Smooth muscle cell (in vitro differentiated cells): ENCODE results near the gene TMEM167B. TPM values are rescaled to one million over a fixed set of nuclear protein-coding genes. Genes with fewer than 3 reads are reported as not detected.

Experiments used
- DNase-seq: peaks from one replicate; lab custom pipeline; 2025; ENCODE audit not compliant: unreplicated experiment; lab: John Stamatoyannopoulos, UW
- H2AFZ ChIP-seq: fragments of 200-600 bp; sonication (generic); 2 replicates; pipeline ENCODE4 v1.6.0; 2016; ENCODE audit warnings: antibody characterized with exemption, low read depth, mild to moderate bottlenecking
- H3F3A ChIP-seq: fragments of 200-600 bp; sonication (generic); 2 replicates; pipeline ENCODE4 v1.6.0; 2017; ENCODE audit warnings: antibody characterized with exemption, low read depth
- H3K27ac ChIP-seq: fragments of 200-600 bp; sonication (generic); 2 replicates; pipeline ENCODE4 v1.5.1; 2016; ENCODE audit warnings: low read depth, mild to moderate bottlenecking
- H3K27me3 ChIP-seq: fragments of 200-600 bp; sonication (generic); 2 replicates; pipeline ENCODE4 v1.6.1; 2016; ENCODE audit warnings: low read depth, mild to moderate bottlenecking
- H3K36me3 ChIP-seq: fragments of 200-600 bp; sonication (generic); 2 replicates; pipeline ENCODE4 v1.5.1; 2016; ENCODE audit warnings: low read depth
- H3K4me1 ChIP-seq: fragments of 200-600 bp; sonication (generic); 2 replicates; pipeline ENCODE4 v1.5.1; 2016; ENCODE audit warnings: low read depth
- H3K4me2 ChIP-seq: fragments of 200-600 bp; sonication (generic); 2 replicates; pipeline ENCODE4 v1.6.0; 2016; ENCODE audit warnings: mild to moderate bottlenecking
- H3K4me3 ChIP-seq: fragments of 200-600 bp; sonication (generic); 2 replicates; pipeline ENCODE4 v1.5.1; 2016; ENCODE audit warnings: mild to moderate bottlenecking
- H3K79me2 ChIP-seq: fragments of 200-600 bp; sonication (generic); 2 replicates; pipeline ENCODE4 v1.6.0; 2016; ENCODE audit warnings: low read depth, mild to moderate bottlenecking
- H3K9ac ChIP-seq: fragments of 200-600 bp; sonication (generic); 2 replicates; pipeline ENCODE4 v1.6.0; 2016; ENCODE audit warnings: low read depth
- H3K9me3 ChIP-seq: fragments of 200-600 bp; sonication (generic); replicated peaks from 2 replicates; pipeline ENCODE4 v1.5.1; 2016; ENCODE audit warnings: low read depth
- H4K20me1 ChIP-seq: fragments of 200-600 bp; sonication (generic); 2 replicates; pipeline ENCODE4 v1.6.0; 2016; ENCODE audit warnings: low read depth
- CTCF ChIP-seq: fragments of 200-600 bp; sonication (generic); IDR thresholded peaks from 2 replicates; pipeline ENCODE4 v1.5.1; 2017; ENCODE audit warnings: borderline replicate concordance, mild to moderate bottlenecking, antibody characterized with exemption; ENCODE audit not compliant: insufficient read depth, poor library complexity, severe bottlenecking
- WGBS: methylation state at CpG from one replicate; pipeline ENCODE4 v1.1.7; 2016; ENCODE audit warnings: low lambda C conversion rate; 5-methylcytosine and 5-hydroxymethylcytosine counted together
- polyA plus RNA-seq: library from polyadenylated mRNA; unstranded; fragments of >200 nt; fragmentation: Nextera tagmentation; extraction: Ambion mirVana; gene quantifications from 2 replicates; pipeline ENCODE4 v1.2.1, GENCODE V29; 2016
- total RNA-seq: library from RNA; depleted of rRNA; stranded (reverse); fragments of >200 nt; gene quantifications from 2 replicates; pipeline ENCODE4 v1.2.3, GENCODE V29; 2014

The TMEM167B gene
- total and polyA plus RNA-seq, 2 experiments from 2014 or later: 24.2 to 31.6 TPM

- 8% methylated on average over 11 of the region's 12 CpGs for WGBS
- Histone ChIP-seq H3K36me3 (no peaks in the 10 kb centered on the region), H3K9ac (no peak overlapping the region), H4K20me1 (no peaks in the 10 kb centered on the region), H2AFZ (no peak overlapping the region), H3K4me1 (no peaks in the 10 kb centered on the region), H3F3A (no peaks in the 10 kb centered on the region), H3K27ac (no peak overlapping the region), H3K79me2 (no peaks in the 10 kb centered on the region), H3K9me3 (no peaks in the 10 kb centered on the region), H3K4me2 (peak overlapping the region; percentile 86), H3K27me3 (peaks cover 44% of the 10 kb centered on the region), H3K4me3 (peak overlapping the region; percentile 50)
- DNase-seq: no peak
- TF ChIP-seq CTCF: no peak
Observed at GRCh38 chr1:109114342-109114674, 23.7 kb downstream of the TMEM167B start.

GRCh38 chr1:109115685-109116084 is 25.1 kb downstream of the TMEM167B start:
- H3K9ac ChIP-seq: no peak overlapping the region
- no peak overlapping the region for H3K4me2 ChIP-seq
- peaks cover 44% of the 10 kb centered on the region for H3K27me3 ChIP-seq
- H2AFZ ChIP-seq: no peak overlapping the region
- no peak for TF ChIP-seq CTCF
- 87% methylated on average over 2 of the region's 2 CpGs for WGBS
- no peaks in the 10 kb centered on the region for H3K4me1 ChIP-seq
- no peaks in the 10 kb centered on the region for H3K36me3 ChIP-seq
- H3K9me3 ChIP-seq: no peaks in the 10 kb centered on the region
- no peaks in the 10 kb centered on the region for H3K79me2 ChIP-seq
- no peak overlapping the region for H3K4me3 ChIP-seq
- H3K27ac ChIP-seq: no peak overlapping the region
- H3F3A ChIP-seq: no peaks in the 10 kb centered on the region
- no peaks in the 10 kb centered on the region for H4K20me1 ChIP-seq
- DNase-seq: no peak

GRCh38 chr1:109116286-109116685 is 25.7 kb downstream of the TMEM167B start:
- no peak for TF ChIP-seq CTCF
- H3K79me2 ChIP-seq: no peaks in the 10 kb centered on the region
- H3K4me2 ChIP-seq: no peak overlapping the region
- no peaks in the 10 kb centered on the region for H3K4me1 ChIP-seq
- no peaks in the 10 kb centered on the region for H3F3A ChIP-seq
- H4K20me1 ChIP-seq: no peaks in the 10 kb centered on the region
- H3K9ac ChIP-seq: no peak overlapping the region
- no peaks in the 10 kb centered on the region for H3K9me3 ChIP-seq
- DNase-seq: no peak
- no peaks in the 10 kb centered on the region for H3K36me3 ChIP-seq
- H3K27me3 ChIP-seq: peaks cover 38% of the 10 kb centered on the region
- no peak overlapping the region for H3K4me3 ChIP-seq
- no peak overlapping the region for H3K27ac ChIP-seq
- WGBS: 88% methylated on average over 1 of the region's 1 CpG
- H2AFZ ChIP-seq: no peak overlapping the region

- peaks cover 31% of the 10 kb centered on the region for H3K27me3 ChIP-seq
- WGBS: 89% methylated on average over 3 of the region's 3 CpGs
- H3F3A ChIP-seq: no peaks in the 10 kb centered on the region
- no peaks in the 10 kb centered on the region for H3K36me3 ChIP-seq
- no peaks in the 10 kb centered on the region for H3K79me2 ChIP-seq
- H2AFZ ChIP-seq: no peak overlapping the region
- no peak overlapping the region for H3K4me3 ChIP-seq
- no peak overlapping the region for H3K27ac ChIP-seq
- no peak overlapping the region for H3K4me2 ChIP-seq
- no peaks in the 10 kb centered on the region for H3K4me1 ChIP-seq
- H3K9ac ChIP-seq: no peak overlapping the region
- no peak for TF ChIP-seq CTCF
- DNase-seq: no peak
- H4K20me1 ChIP-seq: no peaks in the 10 kb centered on the region
- no peaks in the 10 kb centered on the region for H3K9me3 ChIP-seq
Observed at GRCh38 chr1:109118089-109118488, 27.5 kb downstream of the TMEM167B start.
